Measurements from ENCODE around the gene HSPBP1.

HSPBP1 gene

DNA sequence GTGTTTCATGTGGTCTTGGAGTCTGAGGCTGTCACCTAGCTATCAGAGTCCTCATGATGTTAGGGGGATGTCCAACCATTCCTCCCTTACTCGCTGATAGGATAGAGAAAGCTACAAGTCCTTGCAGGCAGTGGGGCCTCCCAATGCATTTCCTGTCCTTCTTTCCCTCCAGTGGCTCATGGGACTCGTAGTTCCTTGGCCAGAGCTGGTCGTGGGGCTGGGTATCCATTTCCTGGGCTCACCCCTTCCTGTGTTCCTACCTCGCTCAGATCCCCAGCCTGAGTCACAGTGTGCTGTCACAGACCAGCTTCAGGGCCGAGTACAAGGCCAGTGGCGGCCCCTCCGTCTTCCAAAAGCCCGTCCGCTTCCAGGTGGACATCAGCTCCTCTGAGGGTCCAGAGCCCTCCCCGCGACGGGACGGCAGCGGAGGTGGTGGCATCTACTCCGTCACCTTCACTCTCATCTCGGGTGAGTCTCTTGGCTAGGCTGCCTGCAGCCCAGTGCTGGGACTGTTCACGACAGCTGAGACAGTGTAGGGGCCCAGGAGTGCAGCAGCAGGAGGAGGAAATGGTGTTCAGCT, 26.2 kb upstream of the HSPBP1 start:
- FAIRE-seq (no peak), DNase-seq (ENCODE audit: extremely low spot score, insufficient read length, low read depth) (no peak)

DNA sequence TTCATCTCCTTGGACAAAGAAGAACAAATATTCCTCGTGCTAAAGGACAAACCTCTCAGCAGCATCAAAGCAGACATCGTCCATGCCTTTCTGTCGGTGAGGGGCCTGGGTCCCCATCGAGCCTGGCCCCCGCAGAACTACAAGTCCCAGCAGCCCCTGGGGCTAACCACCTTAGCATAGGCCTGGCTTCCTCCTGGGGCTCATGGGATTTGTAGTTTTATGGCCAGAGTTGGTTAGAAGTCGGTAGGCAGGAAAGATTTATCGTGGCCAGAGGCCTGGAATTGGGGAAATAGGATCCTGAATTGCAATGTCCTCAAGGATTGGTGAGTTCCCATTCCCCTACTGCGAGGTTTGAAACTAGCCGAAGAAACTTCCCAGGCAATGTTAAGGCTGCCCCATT, 25.6 kb upstream of the HSPBP1 start:
- no peak for FAIRE-seq

DNA sequence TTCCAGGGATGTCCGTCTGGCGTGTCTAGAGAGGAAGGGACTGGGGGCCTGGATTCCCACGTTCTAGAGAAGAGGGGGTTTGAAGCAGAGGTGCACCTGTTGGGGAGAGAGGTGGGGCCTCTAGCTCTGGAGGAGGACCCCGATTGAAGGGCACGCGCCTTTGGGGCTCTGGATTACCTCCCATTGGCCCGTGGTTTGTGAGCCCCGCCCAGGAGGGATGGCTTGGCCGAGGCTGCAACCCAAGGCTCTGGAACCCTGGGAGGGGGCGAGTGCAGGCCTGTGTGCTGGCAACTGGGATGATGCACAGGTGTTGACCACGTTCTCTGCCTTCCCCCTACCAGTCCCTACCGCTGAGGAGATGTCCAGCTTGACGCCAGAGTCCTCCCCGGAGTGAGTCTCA, 25.1 kb upstream of the HSPBP1 start:
- FAIRE-seq = no peak
- DNase-seq (ENCODE audit: extremely low spot score, insufficient read length, low read depth) = no peak

More for the DNA sequence above, 25.6 kb upstream of the HSPBP1 start:
- peak; percentile 37 for DNase-seq (ENCODE audit: extremely low spot score, insufficient read length, low read depth)

DNA sequence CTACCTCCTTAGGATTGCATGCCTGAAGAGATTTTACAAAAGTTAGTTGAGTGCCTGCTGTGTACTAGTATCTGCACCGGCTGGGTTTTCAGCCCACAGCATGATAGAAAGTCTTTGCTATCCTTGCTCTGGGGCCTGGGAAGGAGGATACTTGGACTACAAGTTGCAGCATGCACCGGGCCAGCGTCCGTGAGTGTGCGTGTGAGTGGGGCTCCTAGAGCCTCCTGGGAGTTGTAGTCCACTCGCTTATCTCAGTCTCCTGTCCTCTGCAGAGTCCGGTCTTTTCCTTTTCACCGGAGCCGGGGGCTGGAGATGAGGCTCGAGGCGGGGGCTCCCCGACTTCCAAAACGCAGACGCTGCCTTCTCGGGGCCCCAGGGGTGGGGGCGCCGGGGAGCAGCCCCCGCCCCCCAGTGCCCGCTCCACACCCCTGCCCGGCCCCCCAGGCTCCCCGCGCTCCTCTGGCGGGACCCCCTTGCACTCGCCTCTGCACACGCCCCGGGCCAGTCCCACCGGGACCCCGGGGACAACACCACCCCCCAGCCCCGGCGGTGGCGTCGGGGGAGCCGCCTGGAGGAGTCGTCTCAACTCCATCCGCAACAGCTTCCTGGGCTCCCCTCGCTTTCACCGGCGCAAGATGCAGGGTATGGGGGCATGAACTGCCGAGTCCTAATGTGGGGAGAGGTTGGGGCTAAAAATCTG, 24.5 kb upstream of the HSPBP1 start:
- DNase-seq (ENCODE audit: extremely low spot score, insufficient read length, low read depth) (no peak), FAIRE-seq (no peak)

DNA sequence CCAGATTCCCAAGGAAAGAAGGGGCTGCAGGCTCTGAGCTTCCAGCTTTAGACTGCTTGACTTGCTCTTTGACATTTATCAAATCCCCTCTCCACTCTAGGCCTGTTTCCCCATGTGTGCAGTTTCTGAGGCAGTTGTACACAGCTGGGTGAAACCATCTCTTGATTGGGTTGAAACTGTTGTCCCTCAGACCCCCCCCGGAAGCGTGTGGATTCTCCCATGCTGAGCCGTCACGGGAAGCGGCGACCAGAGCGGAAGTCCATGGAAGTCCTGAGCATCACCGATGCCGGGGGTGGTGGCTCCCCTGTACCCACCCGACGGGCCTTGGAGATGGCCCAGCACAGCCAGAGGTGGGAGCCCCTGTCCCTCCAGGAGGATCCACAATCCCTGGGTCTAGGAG, 23.6 kb upstream of the HSPBP1 start:
- no peak for DNase-seq (ENCODE audit: extremely low spot score, insufficient read length, low read depth)

DNA sequence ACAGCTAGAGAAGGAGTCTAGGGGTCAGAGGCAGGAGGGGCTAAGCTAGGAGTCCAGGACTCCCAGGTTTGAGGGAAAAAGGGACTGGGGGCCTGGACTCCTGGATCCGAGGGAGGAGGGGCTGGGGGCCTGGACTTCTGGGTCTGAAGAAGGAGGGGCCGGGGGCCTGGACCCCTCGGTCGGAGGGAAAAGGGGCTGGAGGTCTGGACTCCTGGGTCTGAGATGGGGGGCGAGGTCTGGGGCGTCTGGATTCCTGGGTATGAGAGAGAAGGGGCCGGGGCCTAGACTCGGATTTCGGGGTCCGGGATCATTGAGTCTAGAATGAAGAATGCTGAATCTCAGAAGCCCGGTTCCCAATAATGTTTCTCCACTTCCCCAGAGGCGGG, 22.4 kb upstream of the HSPBP1 start:
- no peak for DNase-seq (ENCODE audit: extremely low spot score, insufficient read length, low read depth)
- FAIRE-seq = no peak

More for the DNA sequence above, 23.6 kb upstream of the HSPBP1 start:
- no peak for FAIRE-seq

DNA sequence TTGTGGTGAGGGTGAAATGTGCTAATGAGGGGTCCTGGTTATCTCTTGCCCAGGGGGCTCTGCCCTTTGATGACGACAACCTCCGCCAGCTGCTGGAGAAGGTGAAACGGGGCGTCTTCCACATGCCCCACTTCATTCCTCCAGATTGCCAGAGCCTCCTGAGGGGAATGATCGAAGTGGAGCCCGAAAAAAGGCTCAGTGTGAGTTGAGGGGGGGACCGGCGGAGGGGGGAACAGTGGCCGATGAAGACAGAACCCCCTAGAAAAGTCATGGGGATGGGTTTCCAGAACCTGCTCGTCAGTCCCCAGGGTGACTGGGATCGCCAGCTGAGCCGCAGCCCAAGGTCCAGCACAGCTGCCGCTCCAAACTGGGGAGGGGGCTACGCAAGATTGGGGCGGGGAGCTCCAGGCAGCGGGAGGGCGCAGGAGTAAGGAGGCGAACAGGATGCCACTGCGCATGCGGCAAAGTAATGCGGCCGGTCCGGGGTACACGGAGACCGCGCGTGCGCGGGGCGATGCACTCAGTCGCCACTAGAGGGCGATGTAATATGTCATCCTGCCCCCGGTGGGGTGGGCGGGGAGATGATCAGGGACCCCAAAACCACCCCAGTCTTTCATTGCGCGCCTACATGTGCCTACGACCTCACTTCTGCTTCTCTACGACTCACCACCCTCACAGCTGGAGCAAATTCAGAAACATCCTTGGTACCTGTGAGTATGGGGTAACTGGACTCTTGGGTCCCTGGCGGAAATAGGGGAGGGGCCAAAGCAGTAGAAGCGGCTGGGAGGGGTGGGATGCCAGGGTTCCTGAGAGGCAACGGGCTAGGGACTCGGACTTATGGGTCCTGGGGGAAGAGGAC, 21.8 kb upstream of the HSPBP1 start:
- FAIRE-seq (peak; percentile 90), DNase-seq (ENCODE audit: extremely low spot score, insufficient read length, low read depth) (peak; percentile 98)

DNA sequence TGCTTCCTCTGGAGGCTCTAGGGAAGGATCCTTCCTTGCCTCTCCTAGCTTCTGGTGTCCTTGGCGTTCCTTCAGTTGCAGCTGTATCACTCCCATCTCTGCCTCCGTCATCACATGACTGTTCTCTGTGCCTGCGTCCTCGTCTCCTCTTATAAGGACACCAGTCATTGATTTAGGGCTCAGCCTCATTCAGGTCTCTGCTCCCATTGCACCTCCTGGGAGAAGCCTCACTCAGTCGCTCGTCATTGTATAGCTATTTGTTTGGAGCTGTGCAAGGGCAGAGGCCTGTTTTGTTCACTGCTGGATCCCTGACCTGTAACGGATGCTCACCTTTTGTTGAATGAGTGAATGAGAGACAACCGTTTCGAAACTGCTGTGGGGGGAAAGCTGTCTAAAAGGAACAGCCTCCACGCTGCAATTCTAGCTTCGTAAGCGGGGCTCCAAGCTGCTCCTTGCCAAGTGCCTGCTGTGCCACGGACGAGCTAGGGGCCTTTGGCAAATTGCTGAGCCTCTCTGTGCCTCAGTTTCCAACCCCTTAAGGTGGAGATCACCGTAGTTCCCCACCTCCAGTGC, 21.1 kb upstream of the HSPBP1 start:
- no peak for FAIRE-seq

DNA sequence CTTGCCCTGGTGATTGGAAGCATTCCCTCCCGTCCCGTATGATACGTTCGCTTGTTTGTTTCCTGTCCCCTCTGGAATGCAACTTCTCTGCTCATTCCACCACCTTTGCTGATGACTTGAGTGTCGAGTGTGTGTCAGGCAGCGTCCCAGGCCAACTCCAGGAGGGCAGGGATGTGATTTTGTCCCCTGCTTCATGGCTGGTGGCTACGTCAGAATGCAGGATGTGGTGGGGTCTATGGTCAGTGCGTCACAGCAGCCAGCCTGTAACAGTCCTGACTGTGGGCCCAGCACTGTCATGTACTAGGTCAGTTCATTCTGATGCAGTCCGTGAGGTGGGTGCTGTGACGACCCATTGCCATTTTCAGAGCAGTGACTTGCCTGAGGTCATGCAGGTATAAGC, 20.1 kb upstream of the HSPBP1 start:
- DNase-seq (ENCODE audit: extremely low spot score, insufficient read length, low read depth) (no peak), FAIRE-seq (no peak)

More for the DNA sequence above, 21.1 kb upstream of the HSPBP1 start:
- DNase-seq (ENCODE audit: extremely low spot score, insufficient read length, low read depth) = no peak

DNA sequence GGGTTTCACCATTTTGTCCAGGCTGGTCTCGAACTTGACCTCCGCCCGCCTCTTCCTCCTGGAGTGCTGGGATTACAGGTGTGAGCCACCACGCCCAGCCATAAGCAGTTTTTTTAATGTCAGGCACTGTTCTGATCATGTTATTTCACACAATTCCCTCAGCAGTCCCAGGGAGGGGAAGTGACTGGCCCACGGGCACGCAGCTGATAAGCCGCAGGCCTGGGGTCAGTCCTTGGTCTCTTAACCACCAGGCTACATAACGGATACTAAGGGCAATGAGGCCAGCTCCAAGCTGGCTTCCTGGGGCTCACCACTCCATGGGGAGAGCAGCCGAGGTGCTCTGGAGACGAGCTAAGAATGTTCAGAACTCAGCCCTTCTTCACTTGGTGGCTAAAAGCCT, 17.4 kb upstream of the HSPBP1 start:
- DNase-seq (ENCODE audit: extremely low spot score, insufficient read length, low read depth) (no peak), FAIRE-seq (no peak)

DNA sequence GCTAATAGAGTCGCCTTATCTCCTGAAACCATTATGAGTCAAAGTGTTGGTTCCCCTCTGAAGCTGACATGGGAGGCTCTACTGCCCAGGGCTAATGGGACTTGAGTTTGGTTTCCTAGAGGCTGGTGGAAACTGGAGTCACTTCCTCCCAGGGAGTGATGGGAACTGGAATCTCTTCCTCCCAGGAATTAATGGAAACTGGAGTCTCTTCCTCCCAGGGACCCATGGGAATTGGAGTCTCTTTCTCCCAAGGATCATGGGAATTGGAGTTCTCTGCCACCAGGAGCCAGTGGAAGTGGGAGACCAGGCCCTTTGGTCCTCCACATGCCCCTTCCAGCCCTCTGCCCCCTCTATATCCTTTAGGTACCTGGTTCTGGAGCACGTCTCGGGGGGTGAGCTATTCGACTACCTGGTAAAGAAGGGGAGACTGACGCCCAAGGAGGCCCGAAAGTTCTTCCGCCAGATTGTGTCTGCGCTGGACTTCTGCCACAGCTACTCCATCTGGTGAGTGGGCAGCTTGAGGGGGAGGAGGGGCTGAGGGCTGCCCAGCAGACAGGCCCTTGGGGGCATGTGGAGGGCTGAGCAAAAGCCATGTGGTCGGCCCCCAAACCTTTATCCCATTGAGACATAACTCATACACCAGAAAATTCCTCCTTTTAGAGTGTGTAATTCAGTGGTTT, 9.3 kb upstream of the HSPBP1 start:
- FAIRE-seq = no peak
- DNase-seq (ENCODE audit: extremely low spot score, insufficient read length, low read depth) = no peak

DNA sequence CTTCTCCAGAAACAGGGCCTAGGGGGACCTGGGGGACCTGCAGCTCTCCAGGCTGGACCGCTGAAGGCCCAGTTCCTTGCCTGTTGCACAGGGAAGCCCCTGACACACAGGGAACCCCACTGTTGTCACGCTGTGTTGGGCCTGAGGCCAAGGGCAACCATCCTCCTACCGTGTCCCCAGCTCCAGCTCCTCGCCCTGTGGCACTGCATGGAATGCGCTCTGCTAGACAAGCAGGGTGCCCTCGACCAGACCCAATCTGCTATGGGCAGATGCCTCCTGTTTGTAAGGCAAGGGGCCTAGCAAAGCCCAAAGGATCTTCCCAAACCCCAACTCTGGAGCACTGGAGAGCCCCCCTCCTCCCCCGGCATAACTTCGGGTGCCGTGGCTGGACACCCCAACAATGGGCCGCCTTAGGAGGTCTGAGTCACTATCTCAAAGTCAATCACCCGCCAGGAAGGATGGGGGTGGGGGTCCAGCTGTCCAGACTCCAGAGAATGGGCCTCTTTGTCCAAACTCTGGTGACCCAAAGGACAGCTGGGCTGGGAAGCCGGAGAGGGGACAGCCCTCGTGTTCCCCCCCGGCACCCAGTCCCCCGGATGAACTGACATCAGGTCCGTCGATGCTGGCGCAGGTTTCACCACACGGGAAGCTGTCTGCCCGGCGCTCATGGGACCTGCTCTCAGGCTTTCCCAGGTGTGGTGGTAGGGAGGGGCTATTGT, 7.6 kb upstream of the HSPBP1 start:
- no peak for FAIRE-seq
- no peak for DNase-seq (ENCODE audit: extremely low spot score, insufficient read length, low read depth)

DNA sequence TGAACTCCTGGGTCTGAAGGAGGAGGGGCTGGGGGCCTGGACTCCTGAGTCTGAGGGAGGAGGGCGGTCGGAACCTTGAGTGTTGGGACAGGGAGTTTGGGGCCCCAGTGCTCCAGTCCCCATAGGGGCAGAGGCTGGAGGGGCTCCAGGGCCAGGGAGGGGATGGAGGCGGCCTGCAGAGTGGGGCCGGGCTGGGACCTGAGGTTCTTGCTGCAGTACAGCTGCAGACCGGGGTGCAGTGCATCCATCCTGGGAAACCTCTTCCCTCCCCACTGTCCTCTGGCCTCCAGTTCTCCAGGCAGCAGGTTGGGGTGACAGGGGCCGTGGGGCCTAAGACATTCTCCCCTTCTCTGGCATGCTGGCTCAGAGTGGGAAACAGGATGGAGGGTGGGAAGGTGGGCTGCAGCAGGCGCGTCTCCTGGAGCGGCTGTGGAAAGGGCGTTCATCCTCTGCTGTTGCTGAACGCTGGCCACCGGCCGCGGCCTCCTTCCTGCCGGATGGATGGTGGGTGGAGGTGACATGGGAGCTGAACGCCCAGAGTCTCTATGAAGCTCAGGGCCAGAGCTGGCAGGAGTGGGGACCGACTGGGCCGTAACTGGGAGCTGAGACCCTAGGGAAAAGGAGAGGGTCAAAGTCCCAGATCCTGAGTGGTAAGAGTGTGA, 5.5 kb upstream of the HSPBP1 start:
- no peak for DNase-seq (ENCODE audit: extremely low spot score, insufficient read length, low read depth)
- no peak for FAIRE-seq

DNA sequence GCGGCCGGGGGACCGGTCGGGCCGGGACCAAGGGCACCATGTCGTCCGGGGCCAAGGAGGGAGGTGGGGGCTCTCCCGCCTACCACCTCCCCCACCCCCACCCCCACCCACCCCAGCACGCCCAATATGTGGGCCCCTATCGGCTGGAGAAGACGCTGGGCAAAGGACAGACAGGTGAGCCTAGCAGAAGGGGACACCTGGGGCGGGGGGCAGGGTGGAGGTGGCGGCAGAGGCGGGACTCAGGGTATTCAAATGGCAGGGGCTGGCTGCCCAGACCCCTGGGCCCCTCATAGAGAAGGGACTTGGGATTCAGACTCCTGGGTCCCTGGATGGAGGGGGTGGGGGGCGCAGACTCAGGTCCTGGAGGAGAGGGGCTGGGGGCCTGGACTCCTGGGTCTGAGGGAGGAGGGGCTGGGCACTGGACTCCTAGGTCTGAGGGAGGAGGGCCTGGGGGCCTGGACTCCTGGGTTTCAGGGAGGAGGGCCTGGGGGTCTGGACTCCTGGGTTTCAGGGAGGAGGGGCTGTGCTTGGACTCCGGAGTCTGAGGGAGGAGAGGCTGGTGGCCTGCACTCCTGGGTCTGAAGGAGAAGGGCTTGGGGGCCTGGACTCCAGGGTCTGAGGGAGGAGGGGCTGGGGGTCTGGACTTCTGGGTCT, 4.6 kb upstream of the HSPBP1 start:
- FAIRE-seq (no peak), DNase-seq (ENCODE audit: extremely low spot score, insufficient read length, low read depth) (no peak)

DNA sequence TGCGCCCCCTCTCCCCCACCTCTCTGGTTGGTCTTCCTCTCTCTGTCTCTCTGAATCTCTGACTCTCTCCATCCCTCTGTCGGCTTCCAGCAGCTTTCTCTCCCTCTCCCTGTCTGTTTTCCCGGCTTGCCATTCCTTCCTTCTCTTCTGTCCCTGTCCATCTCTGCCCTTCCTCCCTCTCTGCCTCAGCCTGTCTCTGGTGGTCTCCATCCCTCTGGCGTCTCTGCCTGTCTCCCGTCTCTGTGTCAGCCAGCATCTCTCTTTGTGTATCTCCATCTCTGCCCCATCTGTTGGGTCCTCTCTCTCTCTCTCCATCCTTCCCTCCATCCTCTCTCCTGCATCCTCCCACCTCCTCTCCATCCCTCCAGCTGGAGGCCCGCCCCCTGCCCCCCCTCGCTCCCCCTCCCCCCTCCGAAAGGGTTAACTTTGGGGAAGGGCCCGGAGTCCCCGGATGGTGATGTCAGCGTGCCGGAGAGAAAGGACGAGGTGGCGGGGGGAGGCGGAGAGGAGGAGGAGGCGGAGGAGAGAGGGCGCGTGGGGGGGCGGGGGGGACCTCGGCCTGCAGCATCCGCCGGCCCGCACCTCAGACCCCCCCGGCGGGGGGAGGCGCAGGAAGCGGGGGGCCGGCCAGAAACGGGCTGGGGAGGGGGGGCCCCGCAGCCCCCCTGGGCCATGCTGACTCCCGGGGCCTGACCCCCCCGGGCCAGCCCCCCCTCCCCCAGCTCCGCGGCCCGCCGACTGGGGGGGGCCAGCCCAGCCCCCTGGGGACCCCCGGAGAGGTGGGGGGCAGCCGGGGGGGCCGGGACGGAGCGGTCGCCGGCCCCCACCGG, 3.9 kb upstream of the HSPBP1 start, which contains the start of gene BRSK1:
TSS of gene BRSK1 (plus strand) at position 450 of the 830 bp plus-strand sequence. CDS start 446 bp downstream, outside the sequence.
- no peak for DNase-seq (ENCODE audit: extremely low spot score, insufficient read length, low read depth)
- FAIRE-seq = no peak

DNA sequence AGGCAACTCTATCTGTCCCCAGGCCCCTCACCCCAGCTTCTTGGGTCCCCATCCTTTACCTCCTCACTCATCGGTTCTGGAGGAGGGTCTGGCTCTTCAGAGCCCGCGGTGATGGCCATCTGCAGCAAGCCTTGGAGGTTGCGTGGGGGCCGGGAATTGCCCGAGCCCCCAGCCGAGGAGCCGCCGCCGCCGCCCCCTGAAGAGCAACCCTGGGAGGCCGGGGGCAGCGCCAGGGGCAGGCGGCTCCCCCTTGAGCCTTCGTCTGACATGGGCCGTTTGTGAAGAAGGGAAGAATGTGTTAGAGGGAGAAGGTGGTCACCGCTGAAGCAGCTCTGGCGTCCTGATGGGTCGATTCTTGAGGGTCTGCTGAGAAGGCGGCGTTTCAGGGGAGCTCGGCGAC, 570 bp downstream of the HSPBP1 start:
- FAIRE-seq = no peak
- DNase-seq (ENCODE audit: extremely low spot score, insufficient read length, low read depth) = no peak

DNA sequence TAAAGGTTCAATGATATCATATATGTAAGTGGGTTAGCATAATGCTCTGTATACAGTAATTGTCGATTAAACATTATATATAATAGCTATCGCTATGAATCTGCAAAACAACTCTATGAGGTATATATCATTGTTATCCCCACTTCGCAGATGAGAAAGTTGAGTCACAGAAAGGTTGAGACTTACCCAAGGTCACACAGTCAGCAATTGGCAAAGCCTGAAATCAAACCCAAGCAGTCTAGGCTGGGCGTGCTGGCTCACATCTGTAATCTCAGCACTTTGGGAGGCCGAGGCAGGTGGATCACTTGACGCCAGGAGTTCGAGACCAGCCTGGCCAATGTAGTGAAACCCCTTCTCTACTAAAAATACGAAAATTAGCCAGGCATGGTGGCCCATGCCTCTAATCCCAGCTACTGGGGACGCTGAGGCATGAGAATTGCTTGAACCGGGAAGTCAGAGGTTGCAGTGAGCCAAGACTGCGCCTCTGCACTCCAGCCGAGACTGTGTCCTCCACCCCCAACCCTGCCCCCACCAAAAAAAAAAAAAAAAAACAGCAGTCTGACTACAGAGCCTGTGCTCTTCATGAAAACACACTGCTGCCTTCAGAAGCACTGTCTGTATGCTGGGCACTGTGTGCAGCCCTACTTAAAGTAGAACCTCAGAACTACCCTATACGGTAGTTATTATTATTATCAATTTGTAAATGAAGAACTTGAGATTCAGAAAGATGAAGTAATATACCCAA, 1.3 kb downstream of the HSPBP1 start:
- DNase-seq (ENCODE audit: extremely low spot score, insufficient read length, low read depth) (no peak), FAIRE-seq (no peak)
